Activated CD8-positive, alpha-beta T cell treated with anti-CD3 and anti-CD28 coated beads, Interleukin-2, amount 10 ng/mL, durations not matched to agents 7 days and 5 days (primary cell): ENCODE results near the gene XYLT2. TPM values are rescaled to one million over a fixed set of nuclear protein-coding genes. Genes with fewer than 3 reads are reported as not detected.
A peak's percentile ranks its signal among the peaks of the same experiment; 100 is the strongest.
"Not testable (repeated sequence)": the region's sequence is repeated elsewhere in the genome, so short reads cannot be mapped to it uniquely, and the experiment has no call there.

Experiments
- ATAC-seq: fragments of 150-1000 bp; cut with Tn5 transposase; one replicate; pipeline ENCODE4 v1.10.0; 2021; ENCODE audit warnings: moderate library complexity
- CTCF ChIA-PET: fragments of 350-600 bp; sonication (Branson Sonifier 250); formaldehyde crosslinking; loops from one replicate; lab custom pipeline; 2021; ENCODE audit warnings: antibody characterized with exemption; lab: Charles Lee
- POLR2A ChIA-PET: fragments of 350-600 bp; sonication (Branson Sonifier 250); formaldehyde crosslinking; loops from one replicate; lab custom pipeline; 2021; ENCODE audit warnings: antibody characterized with exemption; lab: Charles Lee
- DNase-seq: peaks from one replicate; pipeline ENCODE4 v3.0.0-alpha.2; 2020
- H3K27ac Mint-ChIP-seq: one replicate; pipeline ENCODE4 v1.8.0; 2021; ENCODE audit warnings: mild to moderate bottlenecking, mixed read lengths
- H3K27me3 Mint-ChIP-seq: one replicate; pipeline ENCODE4 v1.8.0; 2021; ENCODE audit warnings: low read depth, mixed read lengths
- H3K36me3 Mint-ChIP-seq: one replicate; pipeline ENCODE4 v1.8.0; 2021; ENCODE audit warnings: low read depth, mixed read lengths
- H3K4me1 Mint-ChIP-seq: one replicate; pipeline ENCODE4 v1.8.0; 2021; ENCODE audit warnings: low read depth, mixed read lengths
- H3K4me3 Mint-ChIP-seq: one replicate; pipeline ENCODE4 v1.8.0; 2021; ENCODE audit warnings: mild to moderate bottlenecking, mixed read lengths
- H3K9me3 Mint-ChIP-seq: one replicate; pipeline ENCODE4 v1.8.0; 2022; ENCODE audit warnings: mixed read lengths; ENCODE audit not compliant: insufficient read depth
- total RNA-seq, 2 experiments: library from RNA; stranded (reverse); gene quantifications; one replicate each; pipeline ENCODE4 v1.2.3, GENCODE V29; 2021

The XYLT2 gene
- total RNA-seq, 2 experiments from 2014 or later: 24.7 to 26.0 TPM

GRCh38 chr17:50323060-50323459, 22.9 kb upstream of the XYLT2 start:
- ATAC-seq (no peak), DNase-seq (no peak)
- Mint-ChIP-seq H3K27ac (no peak overlapping the region), H3K9me3 (no peaks in the 10 kb centered on the region), H3K4me3 (no peak overlapping the region), H3K36me3 (no peaks in the 10 kb centered on the region), H3K4me1 (no peaks in the 10 kb centered on the region), H3K27me3 (no peaks in the 10 kb centered on the region)
- ChIA-PET CTCF (interaction anchor here (0.6 kb wide), 1 partner anchor 10 kb away, joined by 3 read pairs; no protein-coding TSS in a partner anchor), POLR2A (no interaction called here)

GRCh38 chr17:50325906-50326305, 20.0 kb upstream of the XYLT2 start:
- no peaks in the 10 kb centered on the region for H3K9me3 Mint-ChIP-seq
- H3K4me1 Mint-ChIP-seq: no peaks in the 10 kb centered on the region
- H3K27me3 Mint-ChIP-seq: no peaks in the 10 kb centered on the region
- no peak overlapping the region for H3K4me3 Mint-ChIP-seq
- no peaks in the 10 kb centered on the region for H3K36me3 Mint-ChIP-seq
- no peak for ATAC-seq
- H3K27ac Mint-ChIP-seq: no peak overlapping the region
- DNase-seq: no peak
- CTCF ChIA-PET: no interaction called here
- POLR2A ChIA-PET: no interaction called here

- DNase-seq (no peak), ATAC-seq (no peak)
- ChIA-PET POLR2A (no interaction called here), CTCF (no interaction called here)
- Mint-ChIP-seq H3K4me1 (no peaks in the 10 kb centered on the region), H3K4me3 (no peak overlapping the region), H3K36me3 (no peaks in the 10 kb centered on the region), H3K27me3 (no peaks in the 10 kb centered on the region), H3K9me3 (no peaks in the 10 kb centered on the region), H3K27ac (no peak overlapping the region)
These were observed 19.0 kb upstream of the XYLT2 start for GRCh38 chr17:50326831-50327364.

GRCh38 chr17:50328363-50329325, 17.3 kb upstream of the XYLT2 start:
- no peak for ATAC-seq
- POLR2A ChIA-PET: no interaction called here
- no peaks in the 10 kb centered on the region for H3K36me3 Mint-ChIP-seq
- H3K9me3 Mint-ChIP-seq: no peaks in the 10 kb centered on the region
- H3K4me3 Mint-ChIP-seq: no peak overlapping the region
- peaks cover 7% of the 10 kb centered on the region for H3K4me1 Mint-ChIP-seq
- peaks cover 2% of the 10 kb centered on the region for H3K27me3 Mint-ChIP-seq
- no peak overlapping the region for H3K27ac Mint-ChIP-seq
- CTCF ChIA-PET: no interaction called here
- no peak for DNase-seq

GRCh38 chr17:50329716-50330115, 16.2 kb upstream of the XYLT2 start:
- ATAC-seq (no peak), DNase-seq (no peak)
- Mint-ChIP-seq H3K9me3 (no peaks in the 10 kb centered on the region), H3K4me1 (peaks cover 14% of the 10 kb centered on the region), H3K36me3 (no peaks in the 10 kb centered on the region), H3K4me3 (no peak overlapping the region), H3K27ac (no peak overlapping the region), H3K27me3 (peaks cover 2% of the 10 kb centered on the region)
- ChIA-PET POLR2A (no interaction called here), CTCF (interaction anchor here (1.2 kb wide), 1 partner anchor 36 kb away, joined by 3 read pairs; no protein-coding TSS in a partner anchor)

- Mint-ChIP-seq H3K9me3 (no peaks in the 10 kb centered on the region), H3K27ac (no peak overlapping the region), H3K36me3 (no peaks in the 10 kb centered on the region), H3K27me3 (peaks cover 2% of the 10 kb centered on the region), H3K4me3 (no peak overlapping the region), H3K4me1 (peaks cover 14% of the 10 kb centered on the region)
- DNase-seq (no peak), ATAC-seq (no peak)
- POLR2A ChIA-PET: no interaction called here
- CTCF ChIA-PET: interaction anchor here (0.7 to 1.2 kb wide), 2 partner anchors 36 to 205 kb away, joined by 3 read pairs; no protein-coding TSS in a partner anchor
These were observed 15.7 kb upstream of the XYLT2 start for GRCh38 chr17:50330151-50330775.

DNA sequence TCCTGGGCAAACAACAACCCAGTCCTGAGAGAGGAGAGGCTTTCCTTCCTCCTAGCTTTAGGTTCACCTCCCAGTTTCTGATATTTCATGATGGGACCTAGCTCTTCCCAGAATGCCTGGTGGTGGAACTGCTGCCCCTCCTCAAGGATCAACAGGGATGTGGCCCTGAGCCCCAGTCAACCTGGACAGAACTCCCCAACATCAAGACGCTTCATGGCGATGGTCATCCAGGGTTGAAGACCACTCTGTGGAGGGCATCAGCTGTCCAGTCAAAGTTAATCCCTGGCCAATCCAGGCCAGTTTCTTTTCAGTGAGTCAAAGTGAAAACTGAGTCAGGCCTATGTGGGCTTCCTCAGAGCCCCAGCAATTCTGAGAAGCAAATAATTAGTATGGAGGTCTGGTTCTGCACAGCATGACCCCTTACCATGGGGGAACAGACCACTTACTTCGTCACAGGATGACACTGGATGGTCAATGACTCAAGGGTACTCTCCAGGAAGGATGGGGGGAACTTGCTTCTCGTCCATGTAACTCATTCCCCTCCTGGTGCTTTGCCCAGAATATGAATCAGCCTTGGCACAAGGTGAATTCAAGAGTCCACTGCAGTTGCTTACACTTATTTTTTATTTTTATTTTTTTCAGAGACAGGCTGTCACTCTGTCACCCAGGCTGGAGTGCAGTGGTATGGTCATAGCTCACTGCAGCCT, 14.7 kb upstream of the XYLT2 start:
- ATAC-seq (no peak), DNase-seq (no peak)
- Mint-ChIP-seq H3K4me1 (peaks cover 14% of the 10 kb centered on the region), H3K4me3 (no peak overlapping the region), H3K27me3 (peaks cover 8% of the 10 kb centered on the region), H3K9me3 (no peaks in the 10 kb centered on the region), H3K36me3 (no peaks in the 10 kb centered on the region), H3K27ac (no peak overlapping the region)
- POLR2A ChIA-PET: no interaction called here
- CTCF ChIA-PET: interaction anchor here (0.7 to 1.0 kb wide), 2 partner anchors 66 to 206 kb away, joined by 3 read pairs; partner anchors contain the start of gene LRRC59

- ATAC-seq: no peak
- Mint-ChIP-seq H3K36me3 (no peaks in the 10 kb centered on the region), H3K27me3 (peaks cover 10% of the 10 kb centered on the region), H3K9me3 (no peaks in the 10 kb centered on the region), H3K4me1 (peaks cover 14% of the 10 kb centered on the region), H3K27ac (no peak overlapping the region), H3K4me3 (no peak overlapping the region)
- DNase-seq: no peak
- ChIA-PET POLR2A (no interaction called here), CTCF (interaction anchor here (1.0 to 1.7 kb wide), 3 partner anchors 65 to 146 kb away, joined by 3 to 6 read pairs (median 3); partner anchors contain the start of genes LRRC59 and RSAD1)
These were observed 13.7 kb upstream of the XYLT2 start for GRCh38 chr17:50332196-50332595.

DNA sequence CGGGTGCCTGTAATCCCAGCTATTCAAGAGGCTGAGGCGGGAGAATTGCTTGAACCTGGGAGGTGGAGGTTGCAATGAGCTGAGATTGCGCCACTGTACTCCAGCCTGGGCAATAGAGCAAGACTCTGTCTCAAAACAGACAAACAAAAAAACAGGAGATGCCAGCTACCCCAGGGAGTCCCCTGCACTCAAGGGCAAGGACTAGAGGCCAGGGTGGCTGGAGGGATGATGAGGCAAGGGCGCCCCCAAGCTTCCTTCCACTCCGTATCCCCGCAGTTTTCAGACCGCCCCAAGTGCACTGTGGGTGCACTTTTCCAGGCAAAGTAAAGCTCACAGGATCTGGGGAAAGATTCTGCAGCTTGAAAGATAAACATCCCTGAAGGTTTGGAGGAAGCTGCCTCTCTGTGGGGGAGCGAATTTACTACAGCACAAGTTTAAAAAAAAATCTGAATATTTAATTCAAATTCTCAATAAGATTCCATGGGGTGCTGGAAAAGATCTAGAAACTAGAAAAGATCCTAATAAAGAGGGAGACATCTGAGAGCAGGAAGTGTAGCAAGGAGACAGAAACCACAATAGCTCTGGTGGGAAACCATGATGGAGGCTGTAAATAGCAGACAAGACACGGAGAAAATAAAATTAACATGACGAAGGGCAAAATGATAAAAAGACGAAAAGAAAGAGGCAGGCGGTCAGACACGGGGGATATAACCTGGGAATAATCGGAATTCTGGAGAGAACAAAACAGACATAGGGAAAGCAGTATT, 12.5 kb upstream of the XYLT2 start:
- POLR2A ChIA-PET: not testable (repeated sequence)

GRCh38 chr17:50337956-50338355, 8.0 kb upstream of the XYLT2 start:
- no peak overlapping the region for H3K4me3 Mint-ChIP-seq
- DNase-seq (no peak), ATAC-seq (no peak)
- peaks cover 15% of the 10 kb centered on the region for H3K27me3 Mint-ChIP-seq
- peaks cover 12% of the 10 kb centered on the region for H3K4me1 Mint-ChIP-seq
- no peak overlapping the region for H3K27ac Mint-ChIP-seq
- peaks cover 5% of the 10 kb centered on the region for H3K36me3 Mint-ChIP-seq
- no peaks in the 10 kb centered on the region for H3K9me3 Mint-ChIP-seq
- CTCF ChIA-PET: no interaction called here
- POLR2A ChIA-PET: no interaction called here

More for the DNA sequence above, 12.5 kb upstream of the XYLT2 start:
- not testable (repeated sequence) for H3K36me3 Mint-ChIP-seq, DNase-seq, ATAC-seq, H3K9me3 Mint-ChIP-seq
- H3K27me3 Mint-ChIP-seq: peaks cover 13% of the 10 kb centered on the region
- H3K4me3 Mint-ChIP-seq: peak overlapping the region; percentile 34
- H3K27ac Mint-ChIP-seq: peak overlapping the region; percentile 39
- H3K4me1 Mint-ChIP-seq: peaks cover 14% of the 10 kb centered on the region
- CTCF ChIA-PET: interaction anchor here (0.6 to 1.7 kb wide), 6 partner anchors 11 to 164 kb away, joined by 3 to 6 read pairs (median 4); partner anchors contain the start of genes RSAD1 and XYLT2

DNA sequence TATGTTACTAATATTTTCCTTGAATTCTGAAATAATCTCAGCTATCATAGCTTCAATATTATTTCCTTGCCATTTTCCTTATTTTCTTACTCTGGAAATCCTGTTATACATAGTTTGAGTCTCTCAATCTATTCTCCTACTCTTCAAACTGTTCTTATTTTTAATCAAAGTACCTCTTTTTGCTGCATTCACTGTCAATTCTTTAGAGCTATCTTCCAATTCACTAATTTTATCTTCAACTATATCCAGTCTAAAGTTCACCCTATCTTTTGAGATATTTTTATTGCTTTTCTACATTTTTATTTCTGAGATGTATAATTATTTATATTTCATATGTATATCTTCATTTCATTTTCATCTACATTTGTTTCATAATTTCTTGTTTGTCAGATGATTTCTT, 7.3 kb upstream of the XYLT2 start:
- Mint-ChIP-seq H3K4me1 (peaks cover 7% of the 10 kb centered on the region), H3K9me3 (no peaks in the 10 kb centered on the region), H3K27ac (no peak overlapping the region), H3K36me3 (peaks cover 5% of the 10 kb centered on the region), H3K4me3 (no peak overlapping the region), H3K27me3 (peaks cover 15% of the 10 kb centered on the region)
- POLR2A ChIA-PET: no interaction called here
- ATAC-seq (no peak), DNase-seq (no peak)
- CTCF ChIA-PET: no interaction called here
